Mucosa of descending colon (tissue), 3 donors: ENCODE data around the gene ENOX2. TPM values are rescaled to one million over a fixed set of nuclear protein-coding genes. Genes with fewer than 3 reads are reported as not detected.
"Not testable (repeated sequence)": the region's sequence is repeated elsewhere in the genome, so short reads cannot be mapped to it uniquely, and the experiment has no call there.

ENCODE experiments used
- ATAC-seq: fragments of 200-7000 bp; cut with Tn5 transposase; one replicate; pipeline ENCODE4 v1.9.1; 2020; ENCODE audit warnings: mild to moderate bottlenecking, moderate library complexity
- DNase-seq, 3 donors: peaks; one replicate each; pipeline ENCODE4 v3.0.0-alpha.2; 2020
- H3K36me3 ChIP-seq: fragments of 200-600 bp; one replicate; pipeline ENCODE4 v1.8.0; 2021; ENCODE audit warnings: low read depth, mild to moderate bottlenecking
- H3K4me1 ChIP-seq: fragments of 200-600 bp; one replicate; pipeline ENCODE4 v1.8.0; 2021; ENCODE audit warnings: low read depth, mild to moderate bottlenecking
- H3K4me3 ChIP-seq: fragments of 200-600 bp; one replicate; pipeline ENCODE4 v1.8.0; 2021; ENCODE audit warnings: mild to moderate bottlenecking
- H3K9me3 ChIP-seq: fragments of 200-600 bp; one replicate; pipeline ENCODE4 v1.8.0; 2021; ENCODE audit warnings: mild to moderate bottlenecking
- intact Hi-C, 2 donors: fragments of 100-400 bp; cut with DNase I in 1 of 2; cut with micrococcal nuclease in 1 of 2; formaldehyde crosslinking; loops; one replicate each; pipeline versions ENCODE4 v1.11.0 to v1.11.1; 2022; cut with DNase I, micrococcal nuclease
- total RNA-seq, 3 donors: library from RNA; stranded (reverse); fragmentation: NEBNext Ultra II Directional in 2 of 3; extraction: Animal tissue kit (Norgen Biotek cat#: 25700) in 2 of 3; gene quantifications; one replicate each; pipeline versions ENCODE4 v1.2.1 to v1.2.4, GENCODE V29; 2021 to 2023
- TF ChIP-seq, protein P1 (sequence below): fragments of 200-600 bp; IDR thresholded peaks from one replicate; pipeline ENCODE4 v1.8.0; 2022; ENCODE audit warnings: antibody characterized with exemption, mild to moderate bottlenecking
- donor health status: DM: no; HTN: no; CAD: no; lungs with moderate emphysema.
- donor health status: DM: no; HTN: no; CAD: no.
- donor health status: DM: no; HTN: yes; CAD: no.

The ENOX2 gene
- total RNA-seq, 3 donors from 2014 or later, result 8.2 to 19.9 (median 11.5) TPM

DNA sequence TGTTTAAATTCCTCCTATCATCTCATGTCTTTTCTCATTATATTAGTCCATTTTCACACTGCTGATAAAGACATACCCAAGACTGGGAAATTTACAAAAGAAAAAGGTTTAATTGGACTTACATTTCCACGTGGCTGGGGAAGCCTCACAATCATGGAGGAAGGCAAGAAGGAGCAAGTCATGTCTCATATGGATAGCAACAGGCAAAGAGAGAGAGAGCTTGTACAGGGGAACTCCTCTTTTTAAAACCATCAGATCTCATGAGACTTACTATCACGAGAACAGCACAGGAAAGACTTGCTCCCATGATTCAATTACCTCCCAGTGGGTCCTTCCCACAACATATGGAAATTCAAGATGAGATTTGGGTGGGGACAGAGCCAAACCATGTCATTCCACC is 15.5 kb upstream of the ENOX2 start:
- H3K4me3 ChIP-seq, H3K9me3 ChIP-seq, DNase-seq, H3K4me1 ChIP-seq, H3K36me3 ChIP-seq, ATAC-seq: not testable (repeated sequence)
- intact Hi-C loops, result loop anchor here (5.0 kb wide), 1 partner anchor 381 kb away; no protein-coding TSS in a partner anchor

DNA sequence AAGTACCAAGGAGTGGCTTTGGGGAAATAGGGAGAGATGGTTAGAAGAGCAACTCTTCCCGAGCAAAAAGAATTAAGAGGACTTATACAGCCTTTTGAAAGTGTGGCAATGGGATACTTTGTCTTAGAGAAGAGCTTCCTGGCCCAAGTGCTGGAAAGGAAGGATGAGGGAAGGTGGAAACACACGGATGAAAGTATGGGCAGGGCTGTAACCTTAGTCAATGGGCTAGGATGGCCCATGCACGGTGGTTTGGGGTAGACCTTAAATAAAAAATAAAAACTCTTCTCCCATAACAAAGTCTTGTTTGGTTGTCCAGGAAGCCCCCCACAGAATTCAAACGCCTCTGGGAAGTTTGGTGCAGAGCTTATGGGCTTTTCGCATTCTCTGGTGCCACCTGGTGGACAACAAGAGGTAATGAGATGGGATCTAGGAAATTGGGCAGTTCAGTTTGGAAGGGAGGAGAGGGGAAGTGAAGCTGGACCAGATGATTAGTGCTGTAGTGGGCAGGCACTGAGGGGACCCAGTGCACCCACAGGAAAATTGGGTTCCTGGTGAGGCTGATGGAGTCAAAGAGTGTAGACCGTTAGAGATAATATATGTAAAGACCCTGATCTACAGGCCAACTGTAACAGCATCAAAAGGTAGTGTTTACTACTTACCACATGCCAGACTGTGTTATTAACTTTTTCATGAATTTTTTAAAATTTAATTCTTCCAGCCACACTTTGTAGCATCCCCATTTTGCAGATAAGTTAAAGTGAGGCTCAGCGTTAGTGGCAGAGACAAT is 13.8 kb upstream of the ENOX2 start:
- DNase-seq, result peak in 1 of 3 donors; percentile 33
- intact Hi-C loops, result loop anchor here (5.0 kb wide), 1 partner anchor 380 kb away; no protein-coding TSS in a partner anchor
- no peaks in the 10 kb centered on the region for H3K4me1 ChIP-seq
- no peak overlapping the region for H3K4me3 ChIP-seq
- no peaks in the 10 kb centered on the region for H3K9me3 ChIP-seq
- peak; percentile 67 for ATAC-seq
- TF ChIP-seq, protein P1, sequence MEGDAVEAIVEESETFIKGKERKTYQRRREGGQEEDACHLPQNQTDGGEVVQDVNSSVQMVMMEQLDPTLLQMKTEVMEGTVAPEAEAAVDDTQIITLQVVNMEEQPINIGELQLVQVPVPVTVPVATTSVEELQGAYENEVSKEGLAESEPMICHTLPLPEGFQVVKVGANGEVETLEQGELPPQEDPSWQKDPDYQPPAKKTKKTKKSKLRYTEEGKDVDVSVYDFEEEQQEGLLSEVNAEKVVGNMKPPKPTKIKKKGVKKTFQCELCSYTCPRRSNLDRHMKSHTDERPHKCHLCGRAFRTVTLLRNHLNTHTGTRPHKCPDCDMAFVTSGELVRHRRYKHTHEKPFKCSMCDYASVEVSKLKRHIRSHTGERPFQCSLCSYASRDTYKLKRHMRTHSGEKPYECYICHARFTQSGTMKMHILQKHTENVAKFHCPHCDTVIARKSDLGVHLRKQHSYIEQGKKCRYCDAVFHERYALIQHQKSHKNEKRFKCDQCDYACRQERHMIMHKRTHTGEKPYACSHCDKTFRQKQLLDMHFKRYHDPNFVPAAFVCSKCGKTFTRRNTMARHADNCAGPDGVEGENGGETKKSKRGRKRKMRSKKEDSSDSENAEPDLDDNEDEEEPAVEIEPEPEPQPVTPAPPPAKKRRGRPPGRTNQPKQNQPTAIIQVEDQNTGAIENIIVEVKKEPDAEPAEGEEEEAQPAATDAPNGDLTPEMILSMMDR, result peak; percentile 13
- no peaks in the 10 kb centered on the region for H3K36me3 ChIP-seq

DNA sequence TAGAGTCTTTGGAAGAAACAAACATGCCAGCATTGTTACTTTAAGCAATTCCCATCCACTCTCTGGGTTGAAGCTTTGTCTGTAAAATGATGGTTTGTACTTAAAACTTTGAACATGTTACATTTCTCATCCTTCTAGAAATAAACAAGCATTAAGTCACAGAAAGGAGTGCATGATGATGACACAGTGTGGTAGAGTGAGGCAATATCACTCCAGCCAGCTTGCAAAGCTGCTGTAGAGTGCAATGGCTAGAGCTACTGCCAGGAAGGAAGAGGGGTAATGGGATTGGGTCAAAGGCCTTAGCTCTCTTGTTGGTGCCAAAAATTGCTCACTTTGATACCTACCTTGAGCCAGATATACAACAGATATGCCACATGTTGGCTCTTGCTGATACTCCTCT is 12.3 kb upstream of the ENOX2 start:
- ATAC-seq, result no peak
- Histone ChIP-seq H3K4me3 (no peak overlapping the region), H3K4me1 (no peaks in the 10 kb centered on the region), H3K36me3 (no peaks in the 10 kb centered on the region), H3K9me3 (no peaks in the 10 kb centered on the region)
- DNase-seq, result no peak
- intact Hi-C loops, result loop anchor here (5.0 kb wide), 1 partner anchor 378 kb away; no protein-coding TSS in a partner anchor
- TF ChIP-seq, protein P1, result no peak

DNA sequence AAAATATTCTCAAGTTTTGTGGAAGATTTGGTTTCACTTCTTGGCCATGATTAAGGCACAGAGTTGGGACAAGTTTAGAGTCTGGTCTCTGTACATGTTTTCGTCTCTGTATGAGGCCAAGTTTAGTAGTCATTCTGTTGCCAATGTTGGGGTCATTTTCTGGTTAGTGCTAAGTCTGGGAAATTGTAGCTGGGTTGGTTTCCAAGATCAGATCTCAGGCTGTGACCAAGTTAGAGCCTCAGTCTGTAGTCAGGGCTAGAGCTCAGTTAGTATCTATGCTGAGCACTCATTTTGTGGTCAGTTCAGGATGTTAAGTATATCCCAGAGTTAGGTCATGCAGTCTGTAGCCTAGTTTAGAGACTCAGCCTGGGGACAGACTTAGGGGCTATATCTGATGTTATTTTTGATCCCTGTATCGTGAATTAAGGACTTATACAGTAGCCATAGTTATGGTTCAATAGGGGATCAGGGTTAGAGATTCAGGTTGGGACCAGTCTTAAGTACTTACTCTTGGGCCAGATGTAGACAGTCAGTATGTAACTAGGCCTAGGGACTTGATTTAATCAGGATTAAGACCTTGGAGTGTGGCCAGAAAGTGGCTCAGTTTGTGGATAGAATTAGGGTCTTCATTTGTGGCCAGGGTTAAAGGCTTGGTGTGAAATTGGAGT is 6.6 kb upstream of the ENOX2 start:
- DNase-seq (no peak), ATAC-seq (no peak)
- no peaks in the 10 kb centered on the region for H3K4me1 ChIP-seq
- TF ChIP-seq, protein P1, result no peak
- H3K4me3 ChIP-seq, result no peak overlapping the region
- H3K9me3 ChIP-seq, result no peaks in the 10 kb centered on the region
- intact Hi-C loops, result no loop called here
- no peaks in the 10 kb centered on the region for H3K36me3 ChIP-seq

DNA sequence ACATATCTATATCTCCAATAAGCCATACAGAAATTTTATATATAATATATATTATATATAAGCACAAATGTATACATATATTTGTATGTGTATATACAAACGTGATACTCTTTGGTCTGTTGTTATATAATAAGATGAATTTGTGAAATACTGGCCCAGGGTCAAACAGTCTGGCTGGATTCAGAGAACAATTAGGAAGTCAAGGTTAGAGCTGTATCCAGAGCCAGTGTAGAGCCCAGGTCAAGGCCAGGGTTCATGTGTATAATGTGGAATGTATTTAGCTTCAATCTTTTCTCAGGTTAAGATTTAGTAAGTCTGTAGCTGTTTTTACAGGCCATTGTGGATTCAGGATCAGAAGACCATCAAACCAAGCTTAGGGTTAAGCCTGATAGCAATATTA is 3.8 kb upstream of the ENOX2 start:
- Histone ChIP-seq H3K4me1 (no peaks in the 10 kb centered on the region), H3K36me3 (no peaks in the 10 kb centered on the region), H3K4me3 (no peak overlapping the region), H3K9me3 (no peaks in the 10 kb centered on the region)
- no peak for ATAC-seq
- intact Hi-C loops, result no loop called here
- TF ChIP-seq, protein P1, result no peak
- no peak for DNase-seq

DNA sequence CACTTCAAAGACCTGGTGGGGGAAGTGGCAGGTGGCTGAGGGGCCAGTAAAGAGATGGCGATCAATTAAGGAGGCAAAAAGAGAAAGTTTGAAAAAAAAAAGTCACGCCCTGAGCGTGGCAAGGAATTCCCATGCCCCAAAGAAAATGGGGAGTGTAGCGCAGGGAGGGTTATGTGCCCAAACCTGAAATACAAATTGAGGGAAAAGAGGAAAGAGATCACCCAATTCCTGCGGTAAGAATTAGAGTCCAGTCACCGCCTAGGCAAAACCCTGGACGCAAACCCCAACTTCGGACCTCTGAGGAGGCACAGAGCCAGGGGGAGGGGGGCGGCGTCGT is 595 bp downstream of the ENOX2 start:
- ATAC-seq, result no peak
- TF ChIP-seq, protein P1, result no peak
- peak overlapping the region; percentile 44 for H3K4me3 ChIP-seq
- H3K4me1 ChIP-seq, result no peaks in the 10 kb centered on the region
- H3K36me3 ChIP-seq, result no peaks in the 10 kb centered on the region
- DNase-seq, result no peak
- intact Hi-C loops, result no loop called here
- no peaks in the 10 kb centered on the region for H3K9me3 ChIP-seq
